ENCODE results near the gene NKPD1. TPM values are rescaled to one million over a fixed set of nuclear protein-coding genes. Genes with fewer than 3 reads are reported as not detected.

Gene NKPD1
- total RNA-seq, 4 donors from 2014 or later: 0.35 to 0.40 TPM; not detected in 2

- TF ChIP-seq POLR2A (IDR thresholded peaks at IDR 0.05): no peak
- TF ChIP-seq CTCF (IDR thresholded peaks at IDR 0.05): no peak
- H3K36me3 ChIP-seq: no peaks in the 10 kb centered on the region
Observed at GRCh38 chr19:45133661-45134060, 27.1 kb downstream of the NKPD1 start.

GRCh38 chr19:45130888-45131615 is 29.7 kb downstream of the NKPD1 start:
- DNase-seq: peak in 1 of 3 donors; percentile 56
- H3K27ac ChIP-seq: no peak overlapping the region
- H3K27me3 ChIP-seq: no peaks in the 10 kb centered on the region
- H3K9me3 ChIP-seq: no peaks in the 10 kb centered on the region
- no peak overlapping the region for H3K4me3 ChIP-seq
- TF ChIP-seq POLR2A (IDR thresholded peaks at IDR 0.05): no peak
- TF ChIP-seq CTCF (IDR thresholded peaks at IDR 0.05): peak in 4 of 6 experiments; percentile 13 to 49 (median 41)
- peaks cover 0 to 1% (median 0%) of the 10 kb centered on the region in 4 donors for H3K4me1 ChIP-seq
- no peaks in the 10 kb centered on the region for H3K36me3 ChIP-seq

More at GRCh38 chr19:45133661-45134060, 27.1 kb downstream of the NKPD1 start:
- no peak for DNase-seq
- Histone ChIP-seq H3K27ac (no peak overlapping the region), H3K4me1 (peaks cover 0 to 7% (median 0%) of the 10 kb centered on the region in 4 donors), H3K4me3 (no peak overlapping the region), H3K9me3 (no peaks in the 10 kb centered on the region), H3K27me3 (no peaks in the 10 kb centered on the region)

GRCh38 chr19:45130236-45130635 is 30.5 kb downstream of the NKPD1 start:
- no peak for DNase-seq
- no peaks in the 10 kb centered on the region for H3K27me3 ChIP-seq
- peaks cover 0 to 6% (median 0%) of the 10 kb centered on the region in 4 donors for H3K4me1 ChIP-seq
- no peak overlapping the region for H3K4me3 ChIP-seq
- H3K36me3 ChIP-seq: no peaks in the 10 kb centered on the region
- H3K27ac ChIP-seq: no peak overlapping the region
- TF ChIP-seq CTCF (IDR thresholded peaks at IDR 0.05): no peak
- TF ChIP-seq POLR2A (IDR thresholded peaks at IDR 0.05): no peak
- H3K9me3 ChIP-seq: no peaks in the 10 kb centered on the region

GRCh38 chr19:45128806-45129205 is 32.0 kb downstream of the NKPD1 start:
- no peak for DNase-seq
- H3K27ac ChIP-seq: no peak overlapping the region
- H3K4me3 ChIP-seq: no peak overlapping the region
- H3K27me3 ChIP-seq: no peaks in the 10 kb centered on the region
- H3K4me1 ChIP-seq: peaks cover 0 to 6% (median 0%) of the 10 kb centered on the region in 4 donors
- H3K36me3 ChIP-seq: no peaks in the 10 kb centered on the region
- TF ChIP-seq CTCF (IDR thresholded peaks at IDR 0.05) (no peak), POLR2A (IDR thresholded peaks at IDR 0.05) (no peak)
- H3K9me3 ChIP-seq: no peaks in the 10 kb centered on the region

- no peaks in the 10 kb centered on the region for H3K9me3 ChIP-seq
- no peaks in the 10 kb centered on the region for H3K27me3 ChIP-seq
- no peaks in the 10 kb centered on the region for H3K36me3 ChIP-seq
- peaks cover 0 to 12% (median 0%) of the 10 kb centered on the region in 4 donors for H3K4me1 ChIP-seq
- no peak for TF ChIP-seq CTCF (IDR thresholded peaks at IDR 0.05)
- no peak for TF ChIP-seq POLR2A (IDR thresholded peaks at IDR 0.05)
- no peak overlapping the region for H3K4me3 ChIP-seq
- no peak overlapping the region for H3K27ac ChIP-seq
- DNase-seq: no peak
Observed at GRCh38 chr19:45128146-45128545, 32.6 kb downstream of the NKPD1 start.

Measured in Peyer's patch (tissue), 4 donors.